NCI-H1105 treated with DMSO at 0.1 percent for 48 hours (cell line): ENCODE measurements around the gene IL13.
"Not testable (repeated sequence)": the region's sequence is repeated elsewhere in the genome, so short reads cannot be mapped to it uniquely, and the experiment has no call there.

ENCODE experiments used
- DNase-seq: peaks from one replicate; lab custom pipeline; 2025; lab: John Stamatoyannopoulos, UW

IL13 gene

GRCh38 chr5:132688536-132689339 lies 30.8 kb downstream of the IL13 start:
- DNase-seq, result no peak

DNA sequence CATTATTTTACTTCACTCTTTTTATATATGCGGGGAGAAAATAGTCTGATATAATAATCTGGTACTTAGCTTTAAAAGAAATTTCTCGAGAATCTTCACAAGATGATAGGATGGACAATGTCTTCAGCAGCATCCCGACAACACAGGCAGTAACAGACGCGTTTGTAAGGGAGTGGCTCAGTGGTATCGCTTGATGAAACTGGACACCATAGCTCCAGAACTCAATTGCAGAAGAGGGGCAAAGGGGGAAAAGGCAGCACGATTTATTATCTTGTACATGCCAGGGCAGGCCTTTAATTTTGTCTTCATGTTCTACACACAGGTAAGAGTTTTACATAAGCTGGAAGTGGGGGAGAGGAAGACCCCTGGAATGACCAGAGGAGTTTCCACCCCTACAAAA lies 31.5 kb downstream of the IL13 start:
- DNase-seq, result no peak

GRCh38 chr5:132690156-132690555 lies 32.2 kb downstream of the IL13 start:
- DNase-seq, result no peak

DNA sequence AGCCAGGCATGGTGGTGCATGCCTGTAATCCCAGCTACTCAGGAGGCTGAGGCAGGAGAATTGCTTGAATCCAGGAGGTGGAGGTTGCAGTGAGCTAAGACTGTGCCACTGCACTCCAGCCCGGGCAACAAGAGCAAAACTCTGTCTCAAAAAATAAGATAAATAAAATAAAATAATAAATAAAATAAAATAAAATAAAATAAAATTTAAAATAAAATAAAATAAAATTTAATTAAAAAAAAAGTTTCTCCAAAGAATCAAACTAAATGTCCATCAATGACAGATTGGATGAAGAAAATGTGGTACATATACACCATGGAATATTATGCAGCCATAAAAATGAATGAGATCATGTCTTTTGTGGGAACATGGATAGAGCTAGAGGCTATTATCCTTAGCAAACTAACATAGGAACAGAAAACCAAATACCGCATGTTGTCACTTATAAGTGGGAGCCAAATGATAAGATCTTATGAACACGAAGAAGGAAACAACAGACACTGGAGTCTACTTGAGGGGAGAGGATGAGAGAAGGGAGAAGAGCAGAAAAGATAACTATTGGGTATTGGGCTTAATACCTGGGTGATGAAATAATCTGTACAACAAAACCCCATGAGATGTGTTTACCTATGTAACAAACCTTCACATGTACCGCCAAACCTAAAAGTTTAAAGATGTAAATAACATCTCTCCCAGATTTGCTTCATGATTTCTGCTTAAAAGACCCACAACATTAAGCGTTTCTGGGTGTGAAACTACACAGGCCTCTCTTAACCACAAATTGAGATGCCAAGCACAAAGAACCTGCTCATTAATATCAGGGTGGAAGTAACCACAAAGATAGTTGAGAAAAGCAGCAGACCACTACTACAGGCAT lies 34.0 kb downstream of the IL13 start:
- DNase-seq, result not testable (repeated sequence)

DNA sequence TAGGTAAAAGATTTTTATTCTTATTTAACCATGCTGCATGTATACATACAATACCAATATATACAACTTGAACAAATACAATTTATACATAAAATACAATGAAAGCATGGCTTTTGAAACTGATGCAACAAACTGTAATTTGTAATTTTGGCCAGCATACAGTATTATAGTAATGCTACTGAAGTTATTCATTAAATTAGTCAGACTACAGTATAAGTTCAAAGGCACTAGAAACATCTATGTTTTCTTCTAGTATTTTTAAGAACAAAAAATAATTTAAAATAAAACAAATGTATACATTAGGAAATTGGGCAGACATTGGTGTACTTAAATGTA lies 34.6 kb downstream of the IL13 start:
- no peak for DNase-seq

GRCh38 chr5:132695956-132696355 lies 38.0 kb downstream of the IL13 start:
- no peak for DNase-seq

- no peak for DNase-seq
Observed at GRCh38 chr5:132704875-132705274, 46.9 kb downstream of the IL13 start.

DNA sequence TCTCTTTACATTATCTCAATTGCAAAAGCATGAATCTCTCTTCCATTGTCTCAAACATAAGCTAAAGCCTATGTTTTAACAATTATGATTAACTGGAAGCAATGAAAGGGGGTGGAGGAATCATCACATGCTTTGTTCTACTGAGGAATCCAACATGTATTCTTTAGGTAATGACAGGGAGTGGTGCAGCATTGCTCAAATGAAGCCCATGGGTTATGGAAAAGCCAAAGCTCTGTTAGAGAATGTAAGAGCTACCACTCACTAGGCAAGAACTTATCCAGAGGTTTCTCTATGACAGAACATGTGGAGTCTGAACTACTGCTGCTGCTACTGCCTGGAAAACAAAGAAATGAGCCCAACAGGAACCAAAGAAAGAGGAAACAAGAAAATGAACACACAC lies 50.7 kb downstream of the IL13 start:
- DNase-seq, result no peak
